H1 (cell line): ENCODE measurements around the gene TBKBP1. TPM values are rescaled to one million over a fixed set of nuclear protein-coding genes. Genes with fewer than 3 reads are reported as not detected.

Experiments used
- CTCF ChIA-PET: fragments of 300-600 bp; sonication (Branson Sonifier 250); formaldehyde crosslinking; loops from one replicate; lab custom pipeline; 2021; ENCODE audit not compliant: partially characterized antibody; lab: Charles Lee
- POLR2A ChIA-PET: fragments of 300-600 bp; sonication (Branson Sonifier 250); formaldehyde crosslinking; loops from one replicate; lab custom pipeline; 2021; ENCODE audit warnings: inconsistent platforms; ENCODE audit not compliant: partially characterized antibody; lab: Charles Lee
- DNase-seq, 2 experiments: peaks; one replicate each; pipeline versions ENCODE4 v3.0.0 to v3.0.0-alpha.2; 2010 to 2022; ENCODE audit warnings: low spot score in 2 of 2, low read depth in 1 of 2, mixed read lengths in 1 of 2
- FAIRE-seq: peaks from 2 replicates; lab custom pipeline; 2011; peaks lifted over from hg19 to GRCh38; lab: Jason Lieb, UNC
- H2AFZ ChIP-seq: 2 replicates; pipeline ENCODE4 v1.8.1; 2012; ENCODE audit warnings: low read length, inconsistent platforms
- H2AK5ac ChIP-seq: 2 replicates; pipeline ENCODE4 v1.6.1; 2013; ENCODE audit warnings: low read depth, low read length
- H2BK120ac ChIP-seq: replicated peaks from 2 replicates; pipeline ENCODE3; 2013; ENCODE audit warnings: low read depth, low read length, inconsistent platforms
- H2BK12ac ChIP-seq: 2 replicates; pipeline ENCODE4 v1.6.1; 2013; ENCODE audit warnings: low read depth, low read length
- H2BK15ac ChIP-seq: 2 replicates; pipeline ENCODE4 v1.6.1; 2013; ENCODE audit warnings: low read length
- H2BK20ac ChIP-seq: 2 replicates; pipeline ENCODE4 v1.6.1; 2013; ENCODE audit warnings: low read length
- H2BK5ac ChIP-seq: 2 replicates; pipeline ENCODE4 v1.6.1; 2013; ENCODE audit warnings: low read depth, low read length
- H3K14ac ChIP-seq: 2 replicates; pipeline ENCODE4 v1.6.1; 2013; ENCODE audit warnings: inconsistent platforms; ENCODE audit not compliant: insufficient read length
- H3K18ac ChIP-seq: 2 replicates; pipeline ENCODE4 v1.6.1; 2013; ENCODE audit warnings: low read length; ENCODE audit errors: extremely low read depth
- H3K23ac ChIP-seq: 2 replicates; pipeline ENCODE4 v1.6.1; 2013; ENCODE audit warnings: inconsistent platforms; ENCODE audit not compliant: insufficient read length
- H3K23me2 ChIP-seq: 2 replicates; pipeline ENCODE4 v1.6.1; 2013; ENCODE audit warnings: low read depth, low read length
- H3K27ac ChIP-seq: 2 replicates; pipeline ENCODE4 v1.6.1; 2011; ENCODE audit warnings: low read depth, low read length, inconsistent platforms
- H3K27me3 ChIP-seq, 4 experiments: replicated peaks in 1 of 4; 1 replicate in 1 of 4; 2 replicates in 3 of 4; pipeline versions ENCODE4 v1.6.1 to v1.8.1; 2011 to 2013; ENCODE audit warnings: low read length in 3 of 4, mild to moderate bottlenecking in 3 of 4, inconsistent platforms in 2 of 4, mixed read lengths in 2 of 4, moderate library complexity in 1 of 4; ENCODE audit not compliant: control insufficient read depth in 3 of 4, insufficient read depth in 3 of 4; ENCODE audit errors: extremely low read depth in 1 of 4
- H3K36me3 ChIP-seq, 4 experiments: 2 replicates each; pipeline versions ENCODE4 v1.6.1 to v1.8.1; 2011 to 2013; ENCODE audit warnings: mild to moderate bottlenecking in 4 of 4, low read length in 3 of 4, moderate library complexity in 2 of 4, control low read depth in 1 of 4, inconsistent platforms in 1 of 4; ENCODE audit not compliant: insufficient read depth in 4 of 4, control insufficient read depth in 2 of 4
- H3K4ac ChIP-seq: replicated peaks from 2 replicates; pipeline ENCODE3; 2013; ENCODE audit warnings: low read length, low read depth, mixed read lengths, inconsistent platforms; ENCODE audit not compliant: insufficient read length
- H3K4me1 ChIP-seq, 4 experiments: replicated peaks in 1 of 4; 1 replicate in 1 of 4; 2 replicates in 3 of 4; pipeline versions ENCODE4 v1.6.1 to v1.8.1; 2011 to 2013; ENCODE audit warnings: low read length in 3 of 4, inconsistent platforms in 2 of 4, mixed read lengths in 1 of 4; ENCODE audit not compliant: insufficient read depth in 4 of 4, control insufficient read depth in 3 of 4
- H3K4me2 ChIP-seq, 2 experiments: 2 replicates each; pipeline versions ENCODE4 v1.6.1 to v1.8.1; 2011 to 2013; ENCODE audit warnings: low read depth in 2 of 2, low read length in 2 of 2, control low read depth in 1 of 2, inconsistent platforms in 1 of 2, mild to moderate bottlenecking in 1 of 2; ENCODE audit not compliant: insufficient read depth in 1 of 2
- H3K4me3 ChIP-seq, 4 experiments: fragments of 200-600, 300-600 bp in 1 of 4; sonication (generic), shearing (Covaris generic), sonication (Bioruptor Twin) in 1 of 4; 2 replicates each; pipeline versions ENCODE4 v1.5.1 to v1.8.1; 2011 to 2016; ENCODE audit warnings: low read length in 4 of 4, low read depth in 3 of 4, control low read depth in 2 of 4, inconsistent platforms in 2 of 4, mild to moderate bottlenecking in 2 of 4, mixed read lengths in 1 of 4, moderate library complexity in 1 of 4; ENCODE audit not compliant: insufficient read depth in 2 of 4; ENCODE audit errors: extremely low read depth in 1 of 4
- H3K56ac ChIP-seq: replicated peaks from 2 replicates; pipeline ENCODE3; 2013; ENCODE audit warnings: low read depth, mild to moderate bottlenecking, mixed read lengths, low read length, inconsistent platforms; ENCODE audit not compliant: insufficient read length
- H3K79me1 ChIP-seq: 2 replicates; pipeline ENCODE4 v1.6.1; 2013; ENCODE audit warnings: low read depth, low read length, control low read depth
- H3K79me2 ChIP-seq, 2 experiments: 2 replicates each; pipeline versions ENCODE4 v1.6.1 to v1.8.1; 2012 to 2013; ENCODE audit warnings: low read length in 2 of 2, mild to moderate bottlenecking in 2 of 2, inconsistent platforms in 1 of 2; ENCODE audit not compliant: insufficient read depth in 2 of 2, control insufficient read depth in 1 of 2
- H3K9ac ChIP-seq, 4 experiments: replicated peaks in 1 of 4; 1 replicate in 1 of 4; 2 replicates in 3 of 4; pipeline versions ENCODE4 v1.6.1 to v1.8.1; 2011 to 2013; ENCODE audit warnings: low read depth in 3 of 4, low read length in 3 of 4, control low read depth in 2 of 4, mild to moderate bottlenecking in 2 of 4, moderate library complexity in 2 of 4, inconsistent platforms in 1 of 4; ENCODE audit errors: extremely low read depth in 1 of 4
- H3K9me3 ChIP-seq, 2 experiments: 2 replicates each; pipeline versions ENCODE4 v1.6.1 to v1.8.1; 2012 to 2013; ENCODE audit warnings: mild to moderate bottlenecking in 2 of 2, moderate library complexity in 2 of 2, control low read depth in 1 of 2, inconsistent platforms in 1 of 2, low read depth in 1 of 2, low read length in 1 of 2, mixed read lengths in 1 of 2; ENCODE audit not compliant: insufficient read depth in 2 of 2
- H4K20me1 ChIP-seq, 2 experiments: replicated peaks in 1 of 2; 2 replicates each; pipeline versions ENCODE3 to v1.8.1; 2011 to 2013; ENCODE audit warnings: inconsistent platforms in 2 of 2, low read length in 2 of 2, mild to moderate bottlenecking in 1 of 2; ENCODE audit not compliant: insufficient read depth in 2 of 2, control insufficient read depth in 1 of 2
- H4K5ac ChIP-seq: 2 replicates; pipeline ENCODE4 v1.6.1; 2013; ENCODE audit warnings: low read length, low read depth, mixed read lengths, inconsistent platforms; ENCODE audit not compliant: insufficient read length
- H4K8ac ChIP-seq: 2 replicates; pipeline ENCODE4 v1.8.0; 2013; ENCODE audit warnings: mild to moderate bottlenecking, moderate library complexity, low read length, inconsistent platforms; ENCODE audit not compliant: insufficient read depth; ENCODE audit errors: extremely low read depth
- H4K91ac ChIP-seq: replicated peaks from 2 replicates; pipeline ENCODE3; 2013; ENCODE audit warnings: low read length, mixed read lengths, inconsistent platforms; ENCODE audit not compliant: insufficient read length
- ASH2L ChIP-seq: fragments of 200-600, 300-600 bp; sonication (generic); IDR thresholded peaks from one replicate; pipeline ENCODE4 v1.7.1; 2017; ENCODE audit warnings: low read length
- CREB1 ChIP-seq: IDR thresholded peaks from 2 replicates; pipeline ENCODE4 v1.6.1; 2012; ENCODE audit warnings: inconsistent platforms
- GABPA ChIP-seq: IDR thresholded peaks from 2 replicates; pipeline ENCODE4 v1.6.1; 2011; ENCODE audit warnings: mild to moderate bottlenecking, low read length, moderate library complexity, borderline replicate concordance; ENCODE audit not compliant: insufficient read depth
- KDM4A ChIP-seq: IDR thresholded peaks from one replicate; pipeline ENCODE4 v1.7.1; 2012; ENCODE audit warnings: low read depth, mild to moderate bottlenecking, moderate library complexity, low read length, inconsistent platforms; ENCODE audit not compliant: severe bottlenecking
- NRF1 ChIP-seq: IDR thresholded peaks from 2 replicates; pipeline ENCODE4 v1.6.1; 2011; ENCODE audit warnings: mild to moderate bottlenecking, low read depth, low read length, improper control_type of control experiment
- POLR2A ChIP-seq, 2 experiments: IDR thresholded peaks; 1 replicate in 1 of 2; 2 replicates in 1 of 2; pipeline ENCODE4 v1.6.1; 2011; ENCODE audit warnings: low read depth in 2 of 2, low read length in 2 of 2, mild to moderate bottlenecking in 2 of 2; ENCODE audit errors: control extremely low read depth in 1 of 2
- SIX5 ChIP-seq: IDR thresholded peaks from 2 replicates; pipeline ENCODE4 v1.6.1; 2011; ENCODE audit warnings: mild to moderate bottlenecking, low read depth, low read length
- SP1 ChIP-seq: IDR thresholded peaks from 2 replicates; pipeline ENCODE4 v1.6.1; 2011; ENCODE audit warnings: low read depth, low read length
- SRF ChIP-seq: IDR thresholded peaks from 2 replicates; pipeline ENCODE4 v1.6.1; 2011; ENCODE audit warnings: mild to moderate bottlenecking, low read depth, low read length, moderate library complexity
- WGBS, 2 experiments: shearing (Covaris generic) in 1 of 2; methylation state at CpG; one replicate each; pipeline versions ENCODE4 v1.1.6 to v1.1.7; 2013 to 2015; ENCODE audit warnings: low lambda C conversion rate in 2 of 2, mixed read lengths in 2 of 2, inconsistent platforms in 1 of 2, low coverage in 1 of 2, missing lambda C conversion rate in 1 of 2; ENCODE audit not compliant: insufficient replicate concordance in 2 of 2, insufficient coverage in 1 of 2, insufficient read length in 1 of 2; ENCODE audit errors: extremely low coverage in 1 of 2, missing lambda C conversion rate in 1 of 2; 5-methylcytosine and 5-hydroxymethylcytosine counted together
- polyA plus RNA-seq, 7 experiments: library from polyadenylated mRNA; depleted of rRNA in 3 of 7; stranded (reverse) in 5 of 7; unstranded in 2 of 7; fragments of >200 nt in 5 of 7; fragments of 200-250 nt in 2 of 7; gene quantifications; 1 replicate in 5 of 7; 2 replicates in 1 of 7; 4 replicates in 1 of 7; pipeline versions ENCODE4 v1.2.1 to v1.2.3, GENCODE V29; 2011 to 2013; ENCODE audit warnings: missing spikeins in 2 of 7, mixed read lengths in 2 of 7
- total RNA-seq: library from RNA; stranded (reverse); fragmentation: NEBNext Ultra II Directional; extraction: Animal tissue kit (Norgen Biotek cat#: 25700); gene quantifications from 2 replicates; pipeline ENCODE4 v1.2.1, GENCODE V29; 2021
- TF ChIP-seq, protein P1 (sequence below): IDR thresholded peaks from 2 replicates; pipeline ENCODE4 v1.6.1; 2012; ENCODE audit warnings: inconsistent platforms
- TF ChIP-seq, protein P2 (sequence below), 3 experiments: IDR thresholded peaks; 1 replicate in 2 of 3; 2 replicates in 1 of 3; pipeline versions ENCODE4 v1.5.1 to v1.6.1; 2011; ENCODE audit warnings: low read length in 3 of 3, mild to moderate bottlenecking in 3 of 3, inconsistent platforms in 2 of 3, low read depth in 1 of 3, moderate library complexity in 1 of 3; ENCODE audit not compliant: insufficient read depth in 1 of 3; ENCODE audit errors: control extremely low read depth in 1 of 3

TBKBP1 gene
- total and polyA plus RNA-seq, 2 of the 8 experiments (the other 6 are each of a cell fraction or from before 2014, with no cell fraction given), result 6.3 to 15.1 TPM

DNA sequence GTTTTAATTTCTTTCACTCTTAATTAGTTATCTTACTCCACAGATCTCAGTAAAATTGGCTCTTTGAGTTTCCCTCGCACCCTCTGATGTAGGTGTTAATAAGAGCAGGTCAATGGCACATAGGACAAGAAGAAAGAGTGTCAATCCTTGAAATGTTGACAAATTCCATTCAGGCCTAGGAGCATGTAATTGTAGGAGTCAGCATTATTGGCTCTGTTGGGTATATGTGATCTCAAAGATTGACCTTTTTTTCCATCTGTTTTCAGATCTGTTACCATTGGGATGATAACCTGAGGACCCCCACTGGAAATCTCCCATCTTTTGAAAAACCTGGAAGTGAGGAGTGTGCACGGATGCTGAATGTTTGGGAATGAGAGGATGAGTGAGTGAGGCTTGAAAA lies 11.8 kb upstream of the TBKBP1 start:
- Histone ChIP-seq H4K91ac (no peak overlapping the region), H3K79me1 (no peaks in the 10 kb centered on the region; the same call in 1 of the 2 replicates), H4K5ac (no peak overlapping the region), H2AK5ac (no peak overlapping the region), H2AFZ (no peak overlapping the region), H4K20me1 (peaks cover 0 to 10% of the 10 kb centered on the region in 2 experiments), H4K8ac (no peak overlapping the region), H3K36me3 (peaks cover 42 to 83% (median 62%) of the 10 kb centered on the region in 4 experiments), H3K4ac (no peak overlapping the region), H2BK5ac (0 out of 2 replicates have a peak overlapping the region, but pooled peaks have one; percentile 8), H3K27me3 (no peaks in the 10 kb centered on the region; a peak in 1 of 7 replicates), H2BK20ac (no peak overlapping the region), H3K18ac (no peak overlapping the region), H3K9ac (no peak overlapping the region), H2BK120ac (no peak overlapping the region), H3K4me1 (peaks cover 0 to 2% (median under 1%) of the 10 kb centered on the region in 4 experiments; a peak in 3 of 7 replicates), H3K4me2 (no peak overlapping the region), H3K14ac (no peak overlapping the region), H2BK15ac (no peak overlapping the region), H3K23ac (no peak overlapping the region), H3K56ac (no peak overlapping the region), H3K27ac (no peak overlapping the region), H3K9me3 (no peaks in the 10 kb centered on the region), H2BK12ac (no peak overlapping the region), H3K79me2 (0 out of 4 replicates have a peak, but pooled peaks cover 0 to 2% of the 10 kb centered on the region in 2 experiments), H3K4me3 (no peak overlapping the region), H3K23me2 (no peaks in the 10 kb centered on the region)
- CTCF ChIA-PET, result interaction anchor here (10.3 kb wide), 1 partner anchor 18 kb away, joined by 107 read pairs; no protein-coding TSS in a partner anchor
- FAIRE-seq (no peak), DNase-seq (no peak)
- POLR2A ChIA-PET, result interaction anchor here (1.0 to 46.3 kb wide), 3 partner anchors 0 to 54 kb away, joined by 6 to 1575 read pairs (median 1575); partner anchors contain the start of genes KPNB1 and TBKBP1
- 92% methylated on average over 2 of the region's 2 CpGs; no CpG with 5 or more reads in 1 of the 2 experiments for WGBS, 2 experiments
- TF ChIP-seq, protein P1, sequence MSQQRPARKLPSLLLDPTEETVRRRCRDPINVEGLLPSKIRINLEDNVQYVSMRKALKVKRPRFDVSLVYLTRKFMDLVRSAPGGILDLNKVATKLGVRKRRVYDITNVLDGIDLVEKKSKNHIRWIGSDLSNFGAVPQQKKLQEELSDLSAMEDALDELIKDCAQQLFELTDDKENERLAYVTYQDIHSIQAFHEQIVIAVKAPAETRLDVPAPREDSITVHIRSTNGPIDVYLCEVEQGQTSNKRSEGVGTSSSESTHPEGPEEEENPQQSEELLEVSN, result no peak
- TF ChIP-seq GABPA (no peak), POLR2A (IDR thresholded peaks at IDR 0.05; ENCODE audit: control extremely low read depth in 1 of 2, low read depth in 2 of 2, low read length in 2 of 2) (no peak), SIX5 (no peak), ASH2L (no peak), CREB1 (no peak), SP1 (no peak), NRF1 (no peak), KDM4A (no peak), SRF (no peak)
- TF ChIP-seq, protein P2, sequence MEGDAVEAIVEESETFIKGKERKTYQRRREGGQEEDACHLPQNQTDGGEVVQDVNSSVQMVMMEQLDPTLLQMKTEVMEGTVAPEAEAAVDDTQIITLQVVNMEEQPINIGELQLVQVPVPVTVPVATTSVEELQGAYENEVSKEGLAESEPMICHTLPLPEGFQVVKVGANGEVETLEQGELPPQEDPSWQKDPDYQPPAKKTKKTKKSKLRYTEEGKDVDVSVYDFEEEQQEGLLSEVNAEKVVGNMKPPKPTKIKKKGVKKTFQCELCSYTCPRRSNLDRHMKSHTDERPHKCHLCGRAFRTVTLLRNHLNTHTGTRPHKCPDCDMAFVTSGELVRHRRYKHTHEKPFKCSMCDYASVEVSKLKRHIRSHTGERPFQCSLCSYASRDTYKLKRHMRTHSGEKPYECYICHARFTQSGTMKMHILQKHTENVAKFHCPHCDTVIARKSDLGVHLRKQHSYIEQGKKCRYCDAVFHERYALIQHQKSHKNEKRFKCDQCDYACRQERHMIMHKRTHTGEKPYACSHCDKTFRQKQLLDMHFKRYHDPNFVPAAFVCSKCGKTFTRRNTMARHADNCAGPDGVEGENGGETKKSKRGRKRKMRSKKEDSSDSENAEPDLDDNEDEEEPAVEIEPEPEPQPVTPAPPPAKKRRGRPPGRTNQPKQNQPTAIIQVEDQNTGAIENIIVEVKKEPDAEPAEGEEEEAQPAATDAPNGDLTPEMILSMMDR (IDR thresholded peaks at IDR 0.05; ENCODE audit: control extremely low read depth in 1 of 3, insufficient read depth in 1 of 3, low read depth in 1 of 3, low read length in 3 of 3), result no peak
